Vagina (tissue), 2 donors: ENCODE data around the gene COL23A1. TPM values are rescaled to one million over a fixed set of nuclear protein-coding genes. Genes with fewer than 3 reads are reported as not detected.

Experiments used
- DNase-seq, 2 donors: peaks; one replicate each; pipeline ENCODE4 v3.0.0-alpha.2; 2017; ENCODE audit errors: extremely low spot score in 2 of 2
- H3K27ac ChIP-seq: fragments of 200-600 bp; sonication (generic); one replicate; pipeline ENCODE4 v1.5.1; 2019
- H3K27me3 ChIP-seq: fragments of 200-600 bp; sonication (generic); one replicate; pipeline ENCODE4 v1.5.1; 2019
- H3K36me3 ChIP-seq, 2 donors: fragments of 200-600 bp; sonication (generic); one replicate each; pipeline ENCODE4 v1.5.1; 2017 to 2019
- H3K4me1 ChIP-seq: fragments of 200-600 bp; sonication (generic); one replicate; pipeline ENCODE4 v1.5.1; 2019
- H3K4me3 ChIP-seq, 2 donors: fragments of 200-600 bp; sonication (generic); 1 replicate in 1 of 2; 2 replicates in 1 of 2; pipeline ENCODE4 v1.5.1; 2016 to 2019
- H3K9me3 ChIP-seq: fragments of 200-600 bp; sonication (generic); one replicate; pipeline ENCODE4 v1.5.1; 2019
- CTCF ChIP-seq, 3 experiments: fragments of 450-650 bp in 2 of 3; fragments of 200-600 bp in 1 of 3; sonication (generic) in 1 of 3; IDR thresholded peaks; one replicate each; pipeline ENCODE4 v1.5.1; 2017 to 2019; ENCODE audit warnings: antibody characterized with exemption in 3 of 3, mild to moderate bottlenecking in 2 of 3, moderate library complexity in 2 of 3
- POLR2A ChIP-seq, 2 donors: fragments of 450-650 bp; IDR thresholded peaks; one replicate each; pipeline ENCODE4 v1.6.1; 2017; ENCODE audit warnings: antibody characterized with exemption in 2 of 2, mild to moderate bottlenecking in 2 of 2, moderate library complexity in 2 of 2
- POLR2AphosphoS5 ChIP-seq, 2 donors: sonication (generic); formaldehyde crosslinking; IDR thresholded peaks; one replicate each; pipeline ENCODE4 v1.9.0; 2017; ENCODE audit warnings: antibody characterized with exemption in 2 of 2, mild to moderate bottlenecking in 2 of 2, low read depth in 1 of 2; ENCODE audit not compliant: insufficient read depth in 1 of 2
- intact Hi-C: fragments of 100-400 bp; cut with DNase I; formaldehyde crosslinking; loops from one replicate; pipeline ENCODE4 v1.15.1; 2023
- total RNA-seq: library from RNA; depleted of rRNA; stranded (reverse); fragments of >200 nt; gene quantifications from one replicate; pipeline ENCODE4 v1.2.3, GENCODE V29; 2016

Gene COL23A1
- total RNA-seq, 1 donor from 2014 or later, result 3.7 TPM

DNA sequence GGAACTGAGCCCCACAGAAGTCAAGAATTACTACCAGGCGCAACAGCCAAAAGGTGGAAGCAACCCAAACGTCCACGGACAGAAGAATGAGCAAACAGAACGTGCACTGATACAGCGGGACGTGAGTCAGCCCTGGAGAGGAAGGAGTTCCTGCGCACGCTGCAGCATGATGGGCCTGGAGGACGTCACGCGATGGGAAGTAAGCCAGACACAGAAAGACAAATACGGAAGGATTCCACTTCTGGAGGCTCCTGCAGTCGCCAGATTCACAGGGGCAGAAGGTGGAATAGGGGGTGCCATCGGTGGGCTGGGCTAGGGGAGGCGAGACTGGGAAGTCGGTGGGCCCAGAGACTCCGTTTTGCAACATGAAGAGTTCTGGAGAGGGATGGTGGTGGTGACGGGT, 277.3 kb downstream of the COL23A1 start:
- Histone ChIP-seq H3K27me3 (no peaks in the 10 kb centered on the region), H3K9me3 (no peaks in the 10 kb centered on the region), H3K4me3 (no peak overlapping the region), H3K27ac (peak overlapping the region; percentile 51), H3K36me3 (no peaks in the 10 kb centered on the region), H3K4me1 (peaks cover 9% of the 10 kb centered on the region)
- TF ChIP-seq POLR2A (IDR thresholded peaks at IDR 0.05) (no peak), POLR2AphosphoS5 (IDR thresholded peaks at IDR 0.05; ENCODE audit: insufficient read depth in 1 of 2, low read depth in 1 of 2) (no peak), CTCF (IDR thresholded peaks at IDR 0.05) (no peak)
- intact Hi-C loops, result no loop called here
- no peak for DNase-seq

- Histone ChIP-seq H3K4me1 (peaks cover 21% of the 10 kb centered on the region), H3K27ac (no peak overlapping the region), H3K27me3 (no peaks in the 10 kb centered on the region), H3K4me3 (no peak overlapping the region), H3K36me3 (no peaks in the 10 kb centered on the region), H3K9me3 (no peaks in the 10 kb centered on the region)
- no peak for DNase-seq
- intact Hi-C loops, result no loop called here
- no peak for TF ChIP-seq POLR2A (IDR thresholded peaks at IDR 0.05)
- TF ChIP-seq POLR2AphosphoS5 (IDR thresholded peaks at IDR 0.05; ENCODE audit: insufficient read depth in 1 of 2, low read depth in 1 of 2), result no peak
- TF ChIP-seq CTCF (IDR thresholded peaks at IDR 0.05), result no peak
Measured at GRCh38 chr5:178310130-178310865, 279.9 kb downstream of the COL23A1 start.

GRCh38 chr5:178309271-178310013, 280.8 kb downstream of the COL23A1 start:
- no peak overlapping the region for H3K27ac ChIP-seq
- TF ChIP-seq CTCF (IDR thresholded peaks at IDR 0.05) (no peak), POLR2A (IDR thresholded peaks at IDR 0.05) (no peak), POLR2AphosphoS5 (IDR thresholded peaks at IDR 0.05; ENCODE audit: insufficient read depth in 1 of 2, low read depth in 1 of 2) (no peak)
- DNase-seq, result no peak

GRCh38 chr5:178308541-178309092, 281.6 kb downstream of the COL23A1 start:
- Histone ChIP-seq H3K4me3 (no peak overlapping the region), H3K36me3 (no peaks in the 10 kb centered on the region), H3K27ac (no peak overlapping the region), H3K4me1 (peaks cover 37% of the 10 kb centered on the region), H3K27me3 (no peaks in the 10 kb centered on the region), H3K9me3 (no peaks in the 10 kb centered on the region)
- no peak for TF ChIP-seq POLR2A (IDR thresholded peaks at IDR 0.05)
- TF ChIP-seq CTCF (IDR thresholded peaks at IDR 0.05), result no peak
- intact Hi-C loops, result no loop called here
- DNase-seq, result no peak

More at GRCh38 chr5:178309271-178310013, 280.8 kb downstream of the COL23A1 start:
- no peak overlapping the region for H3K4me3 ChIP-seq
- H3K27me3 ChIP-seq, result no peaks in the 10 kb centered on the region
- H3K4me1 ChIP-seq, result peaks cover 29% of the 10 kb centered on the region
- H3K9me3 ChIP-seq, result no peaks in the 10 kb centered on the region
- H3K36me3 ChIP-seq, result no peaks in the 10 kb centered on the region
- intact Hi-C loops, result no loop called here
